Spleen (tissue), 11 donors: ENCODE data around the gene HLA-DRB5. TPM values are rescaled to one million over a fixed set of nuclear protein-coding genes. Genes with fewer than 3 reads are reported as not detected.

Experiments
- DNase-seq: peaks from one replicate; pipeline ENCODE4 v3.0.0-alpha.2; 2020
- H3K27ac ChIP-seq, 8 donors: fragments of 200-600 bp; sonication (generic) in 7 of 8; 1 replicate in 4 of 8; 2 replicates in 4 of 8; pipeline versions ENCODE4 v1.5.0 to v1.8.0; 2016 to 2021; ENCODE audit warnings: inconsistent platforms in 4 of 8, mild to moderate bottlenecking in 4 of 8, moderate library complexity in 1 of 8
- H3K27me3 ChIP-seq, 7 donors: fragments of 200-600 bp; sonication (generic) in 6 of 7; replicated peaks in 1 of 7; 1 replicate in 4 of 7; 2 replicates in 3 of 7; pipeline versions ENCODE4 v1.5.0 to v1.8.0; 2016 to 2021; ENCODE audit warnings: inconsistent platforms in 3 of 7, mild to moderate bottlenecking in 1 of 7
- H3K36me3 ChIP-seq, 6 donors: fragments of 200-600 bp; sonication (generic) in 5 of 6; 1 replicate in 4 of 6; 2 replicates in 2 of 6; pipeline versions ENCODE4 v1.5.0 to v1.8.0; 2016 to 2021; ENCODE audit warnings: inconsistent platforms in 2 of 6
- H3K4me1 ChIP-seq, 6 donors: fragments of 200-600 bp; sonication (generic) in 5 of 6; 1 replicate in 3 of 6; 2 replicates in 3 of 6; pipeline versions ENCODE4 v1.5.0 to v1.8.0; 2016 to 2021; ENCODE audit warnings: inconsistent platforms in 3 of 6
- H3K4me3 ChIP-seq, 8 donors: fragments of 200-600 bp; sonication (generic) in 7 of 8; 1 replicate in 4 of 8; 2 replicates in 4 of 8; pipeline versions ENCODE4 v1.5.0 to v1.8.0; 2016 to 2021; ENCODE audit warnings: inconsistent platforms in 4 of 8, mild to moderate bottlenecking in 4 of 8, moderate library complexity in 2 of 8
- H3K9me3 ChIP-seq, 8 donors: fragments of 200-600 bp; sonication (generic) in 7 of 8; 1 replicate in 4 of 8; 2 replicates in 4 of 8; pipeline versions ENCODE4 v1.5.0 to v1.8.0; 2016 to 2021; ENCODE audit warnings: inconsistent platforms in 4 of 8
- POLR2A ChIP-seq, 3 donors: fragments of 450-650 bp; IDR thresholded peaks; one replicate each; pipeline ENCODE4 v1.5.1; 2017; ENCODE audit warnings: antibody characterized with exemption in 3 of 3, mild to moderate bottlenecking in 1 of 3
- POLR2AphosphoS5 ChIP-seq, 3 donors: sonication (generic); formaldehyde crosslinking; IDR thresholded peaks; one replicate each; pipeline ENCODE4 v1.5.1; 2017; ENCODE audit warnings: antibody characterized with exemption in 3 of 3
- WGBS, 5 donors: extraction: QIAGEN DNeasy Blood & Tissue Kit in 3 of 5; methylation state at CpG; one replicate each; pipeline versions ENCODE4 v1.1.5 to v1.1.7; 2013 to 2018; 5-methylcytosine and 5-hydroxymethylcytosine counted together
- intact Hi-C: fragments of 100-400 bp; cut with DNase I; formaldehyde crosslinking; loops from one replicate; pipeline ENCODE4 v1.15.0; 2023; ENCODE audit warnings: low total_unique reads
- polyA plus RNA-seq, 3 donors: library from polyadenylated mRNA; stranded (reverse); fragments of 200-250 nt; gene quantifications; one replicate each; pipeline ENCODE4 v1.2.1, GENCODE V29; 2013
- total RNA-seq, 7 donors: library from RNA; depleted of rRNA in 3 of 7; stranded (reverse); fragments of >200 nt in 3 of 7; fragmentation: NEBNext Ultra II Directional in 4 of 7; extraction: Animal tissue kit (Norgen Biotek cat#: 25700) in 4 of 7; gene quantifications; one replicate each; pipeline versions ENCODE4 v1.1.0 to v1.2.1, GENCODE V29; 2016 to 2021
- TF ChIP-seq, protein P1 (sequence below), 11 experiments: fragments of 200-600 bp in 7 of 11; fragments of 450-650 bp in 4 of 11; sonication (generic) in 4 of 11; IDR thresholded peaks in 8 of 11; conservative IDR thresholded peaks in 3 of 11; 1 replicate in 7 of 11; 2 replicates in 4 of 11; pipeline versions ENCODE4 v1.4.0 to v1.8.0; 2016 to 2021; ENCODE audit warnings: antibody characterized with exemption in 11 of 11, inconsistent platforms in 4 of 11, mild to moderate bottlenecking in 1 of 11
- donor health status: healthy with polysubstance abuse.
- donor health status: DM: no; HTN: no; CAD: no; lungs with moderate emphysema.
- donor health status: DM: no; HTN: no; CAD: no.
- donor health status: Bipolar disorder and iron deficiency.
- donor health status: healthy.
- donor health status: DM: no; HTN: no; CAD: no.
- donor health status: DM: yes; HTN: yes; CAD: no.

The HLA-DRB5 gene
- total and polyA plus RNA-seq, 10 donors = 1.9 to 633 (median 39.7) TPM

DNA sequence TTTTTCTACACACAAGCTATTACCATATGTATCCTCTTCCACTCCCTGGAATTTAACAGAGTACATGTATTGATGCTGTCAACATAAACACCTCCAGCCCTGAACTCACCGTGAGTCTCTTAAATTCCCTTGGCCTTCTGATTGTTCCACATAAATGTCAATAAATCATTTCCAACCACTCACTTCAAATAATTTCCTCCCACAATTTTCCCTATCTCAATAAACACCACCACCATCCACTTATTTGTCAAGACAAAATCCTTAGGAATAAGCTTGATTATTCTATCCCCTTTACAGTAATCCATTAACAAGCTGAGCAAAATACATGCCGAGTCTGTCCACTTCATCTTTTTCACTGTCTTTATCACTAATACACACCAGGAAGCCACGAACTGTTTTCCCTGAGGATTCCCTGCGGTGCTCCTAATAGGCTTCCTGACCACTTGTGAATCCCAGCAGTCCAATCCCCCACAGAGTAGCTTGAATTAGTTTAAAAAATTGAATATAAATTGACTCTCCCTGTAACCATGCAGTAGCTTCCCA is 40.3 kb upstream of the HLA-DRB5 start:
- intact Hi-C loops = loop anchor here (5.0 kb wide), 2 partner anchors 43 to 88 kb away; no protein-coding TSS in a partner anchor

DNA sequence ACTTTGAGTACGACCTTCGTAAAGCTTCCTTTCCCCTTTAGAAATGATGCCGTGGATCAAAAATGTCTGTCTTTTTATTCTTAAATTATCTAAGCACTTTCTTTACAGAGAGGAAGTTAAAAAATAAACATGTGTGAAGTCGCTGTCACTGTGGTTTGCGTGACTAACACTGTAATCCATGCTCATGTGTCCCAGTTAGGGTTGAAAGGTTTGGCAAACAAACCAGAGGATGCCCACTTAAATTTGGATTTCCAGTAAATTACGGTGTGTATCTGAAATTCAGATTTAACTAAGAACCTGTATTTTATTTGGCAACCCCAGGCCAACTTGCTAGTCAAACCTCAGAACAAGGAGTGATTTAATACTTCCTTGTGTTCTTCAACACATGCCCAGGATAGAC is 38.5 kb upstream of the HLA-DRB5 start:
- TF ChIP-seq POLR2AphosphoS5 (IDR thresholded peaks at IDR 0.05) (no peak), POLR2A (IDR thresholded peaks at IDR 0.05) (no peak)
- TF ChIP-seq, protein P1, sequence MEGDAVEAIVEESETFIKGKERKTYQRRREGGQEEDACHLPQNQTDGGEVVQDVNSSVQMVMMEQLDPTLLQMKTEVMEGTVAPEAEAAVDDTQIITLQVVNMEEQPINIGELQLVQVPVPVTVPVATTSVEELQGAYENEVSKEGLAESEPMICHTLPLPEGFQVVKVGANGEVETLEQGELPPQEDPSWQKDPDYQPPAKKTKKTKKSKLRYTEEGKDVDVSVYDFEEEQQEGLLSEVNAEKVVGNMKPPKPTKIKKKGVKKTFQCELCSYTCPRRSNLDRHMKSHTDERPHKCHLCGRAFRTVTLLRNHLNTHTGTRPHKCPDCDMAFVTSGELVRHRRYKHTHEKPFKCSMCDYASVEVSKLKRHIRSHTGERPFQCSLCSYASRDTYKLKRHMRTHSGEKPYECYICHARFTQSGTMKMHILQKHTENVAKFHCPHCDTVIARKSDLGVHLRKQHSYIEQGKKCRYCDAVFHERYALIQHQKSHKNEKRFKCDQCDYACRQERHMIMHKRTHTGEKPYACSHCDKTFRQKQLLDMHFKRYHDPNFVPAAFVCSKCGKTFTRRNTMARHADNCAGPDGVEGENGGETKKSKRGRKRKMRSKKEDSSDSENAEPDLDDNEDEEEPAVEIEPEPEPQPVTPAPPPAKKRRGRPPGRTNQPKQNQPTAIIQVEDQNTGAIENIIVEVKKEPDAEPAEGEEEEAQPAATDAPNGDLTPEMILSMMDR (IDR thresholded peaks at IDR 0.05 in 8 of 11, conservative IDR thresholded peaks at IDR 0.05 in 3 of 11) = no peak
- Histone ChIP-seq H3K27ac (no peak overlapping the region), H3K4me1 (no peaks in the 10 kb centered on the region), H3K36me3 (no peaks in the 10 kb centered on the region), H3K4me3 (no peak overlapping the region), H3K9me3 (no peaks in the 10 kb centered on the region), H3K27me3 (no peaks in the 10 kb centered on the region)
- intact Hi-C loops = no loop called here
- no peak for DNase-seq
- WGBS, 5 donors = 0 to 34% (median 0%) methylated on average over 4 to 6 of the region's 6 CpGs

More for the DNA sequence above, 40.3 kb upstream of the HLA-DRB5 start:
- H3K4me1 ChIP-seq = no peaks in the 10 kb centered on the region
- no peaks in the 10 kb centered on the region for H3K9me3 ChIP-seq
- no peak for DNase-seq
- H3K36me3 ChIP-seq = no peaks in the 10 kb centered on the region
- TF ChIP-seq POLR2AphosphoS5 (IDR thresholded peaks at IDR 0.05) (no peak), POLR2A (IDR thresholded peaks at IDR 0.05) (no peak)
- TF ChIP-seq, protein P1 (IDR thresholded peaks at IDR 0.05 in 8 of 11, conservative IDR thresholded peaks at IDR 0.05 in 3 of 11) = no peak
- no peak overlapping the region for H3K4me3 ChIP-seq
- WGBS, 5 donors = 32 to 65% (median 39%) methylated on average over 2 to 4 of the region's 4 CpGs
- no peaks in the 10 kb centered on the region for H3K27me3 ChIP-seq
- no peak overlapping the region for H3K27ac ChIP-seq

DNA sequence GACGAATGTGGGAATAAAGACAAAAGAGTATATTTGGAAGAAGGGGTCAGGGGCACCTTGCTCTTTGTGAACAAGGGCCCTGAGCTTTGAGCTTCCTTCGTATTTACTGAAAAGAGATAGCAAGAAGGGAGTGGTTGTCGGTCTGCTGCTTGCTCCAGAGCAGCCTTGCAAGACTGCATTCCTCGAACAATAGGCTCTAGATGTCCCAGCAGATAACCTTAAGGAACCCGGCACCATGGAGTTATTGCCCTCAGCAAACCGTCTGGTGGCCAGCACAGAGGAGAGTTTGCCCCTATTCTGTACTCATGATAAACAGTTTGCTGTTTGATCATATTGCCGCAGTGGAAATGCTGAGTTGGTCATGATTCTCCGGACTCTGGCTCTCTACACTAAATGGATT is 36.9 kb upstream of the HLA-DRB5 start:
- no peaks in the 10 kb centered on the region for H3K27me3 ChIP-seq
- H3K4me3 ChIP-seq = no peak overlapping the region
- H3K36me3 ChIP-seq = no peaks in the 10 kb centered on the region
- TF ChIP-seq POLR2AphosphoS5 (IDR thresholded peaks at IDR 0.05) = no peak
- intact Hi-C loops = no loop called here
- no peak for DNase-seq
- H3K9me3 ChIP-seq = no peaks in the 10 kb centered on the region
- H3K4me1 ChIP-seq = no peaks in the 10 kb centered on the region
- H3K27ac ChIP-seq = no peak overlapping the region
- WGBS, 5 donors = 46 to 92% (median 54%) methylated on average over 2 to 8 of the region's 8 CpGs; no CpG with 5 or more reads in 1 of the 5 donors

DNA sequence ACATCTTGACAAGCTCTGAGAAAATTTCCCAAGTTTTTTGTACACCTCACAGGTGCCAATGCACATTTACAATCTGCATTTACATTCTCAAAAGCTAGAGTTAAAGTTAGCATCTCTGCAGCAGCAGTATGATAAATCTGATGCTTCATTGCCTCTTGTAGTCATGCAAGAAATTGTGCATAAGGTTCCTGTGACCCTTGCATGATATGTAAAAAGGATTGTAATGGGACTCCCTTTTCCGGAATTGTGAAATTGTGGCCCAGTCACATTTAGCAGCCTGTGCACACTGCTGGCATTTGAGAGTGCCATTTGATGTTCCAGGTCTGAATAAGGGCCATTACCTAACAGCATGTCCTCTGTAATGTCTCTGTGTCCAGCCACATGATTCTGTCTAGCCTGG is 35.4 kb upstream of the HLA-DRB5 start:
- DNase-seq = no peak
- intact Hi-C loops = no loop called here
- Histone ChIP-seq H3K27me3 (no peaks in the 10 kb centered on the region), H3K4me1 (no peaks in the 10 kb centered on the region), H3K36me3 (no peaks in the 10 kb centered on the region), H3K9me3 (no peaks in the 10 kb centered on the region), H3K4me3 (no peak overlapping the region), H3K27ac (no peak overlapping the region)
- WGBS, 5 donors = 89 to 100% methylated on average over 1 of the region's 1 CpG; no CpG with 5 or more reads in 3 of the 5 donors
- no peak for TF ChIP-seq POLR2A (IDR thresholded peaks at IDR 0.05)

DNA sequence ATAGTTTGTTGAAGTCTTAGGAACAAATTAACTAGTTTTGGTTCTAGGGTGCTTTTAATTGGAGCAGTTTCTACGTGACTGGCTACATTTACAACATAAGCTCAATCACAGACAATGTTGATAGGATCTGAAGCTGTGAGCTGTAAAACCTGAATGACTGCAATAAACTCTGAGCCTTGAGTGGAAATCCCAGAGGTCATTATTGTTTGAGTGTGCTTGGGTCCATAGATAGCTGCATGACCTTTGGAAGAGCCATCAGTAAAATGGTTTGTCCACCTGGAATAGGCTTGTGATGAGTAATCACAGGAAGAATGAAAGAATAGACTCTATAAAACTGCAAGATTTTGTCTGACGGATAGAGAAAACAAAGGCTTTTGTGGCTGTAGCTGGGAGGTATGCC is 32.9 kb upstream of the HLA-DRB5 start:
- no peak overlapping the region for H3K27ac ChIP-seq
- intact Hi-C loops = no loop called here
- no peaks in the 10 kb centered on the region for H3K4me1 ChIP-seq
- 76 to 85% methylated on average over 2 of the region's 2 CpGs; no CpG with 5 or more reads in 3 of the 5 donors for WGBS, 5 donors
- no peaks in the 10 kb centered on the region for H3K9me3 ChIP-seq
- no peak for DNase-seq
- no peaks in the 10 kb centered on the region for H3K27me3 ChIP-seq
- H3K4me3 ChIP-seq = no peak overlapping the region
- no peaks in the 10 kb centered on the region for H3K36me3 ChIP-seq
- TF ChIP-seq, protein P1 (IDR thresholded peaks at IDR 0.05 in 8 of 11, conservative IDR thresholded peaks at IDR 0.05 in 3 of 11) = no peak
- TF ChIP-seq POLR2A (IDR thresholded peaks at IDR 0.05) = no peak
- no peak for TF ChIP-seq POLR2AphosphoS5 (IDR thresholded peaks at IDR 0.05)
